ENCODE results near the gene ETV4. TPM values are rescaled to one million over a fixed set of nuclear protein-coding genes. Genes with fewer than 3 reads are reported as not detected.

The ETV4 gene
- total RNA-seq, 1 donor from 2014 or later = not detected

GRCh38 chr17:43482103-43483012 lies 63.8 kb downstream of the ETV4 start:
- intact Hi-C loops (cut with micrococcal nuclease) = loop anchor here (1.0 to 5.0 kb wide), 12 partner anchors 63 to 650 kb away; partner anchors contain the start of genes ARL4D, BRCA1 and PSME3
- Mint-ChIP-seq H3K4me1 (peaks cover 31% of the 10 kb centered on the region), H3K27ac (peak overlapping the region; percentile 89), H3K9me3 (no peaks in the 10 kb centered on the region), H3K4me3 (no peak overlapping the region), H3K27me3 (no peaks in the 10 kb centered on the region), H3K36me3 (ENCODE audit: low read depth) (peaks cover 8% of the 10 kb centered on the region)
- TF ChIP-seq CTCF (IDR thresholded peaks at IDR 0.05) = no peak
- DNase-seq = no peak
- POLR2A ChIA-PET = interaction anchor here (0.6 to 5.3 kb wide), 15 partner anchors 56 to 1564 kb away, joined by 3 to 132 read pairs (median 7); partner anchors contain the start of genes ACLY, ARL4D, RND2 and TMEM106A
- ATAC-seq (ENCODE audit: low read depth) = no peak
- CTCF ChIA-PET = interaction anchor here (0.8 to 4.8 kb wide), 8 partner anchors 13 to 147 kb away, joined by 3 to 110 read pairs (median 7); partner anchors contain the start of gene ARL4D

- Mint-ChIP-seq H3K4me3 (no peak overlapping the region), H3K27me3 (no peaks in the 10 kb centered on the region), H3K4me1 (peaks cover 20% of the 10 kb centered on the region), H3K27ac (no peak overlapping the region), H3K36me3 (ENCODE audit: low read depth) (peaks cover 8% of the 10 kb centered on the region), H3K9me3 (no peaks in the 10 kb centered on the region)
- ChIA-PET CTCF (no interaction called here), POLR2A (interaction anchor here (1.1 kb wide), 1 partner anchor 112 kb away, joined by 4 read pairs; no protein-coding TSS in a partner anchor)
- ATAC-seq (ENCODE audit: low read depth) = no peak
- intact Hi-C loops (cut with micrococcal nuclease) = loop anchor here (5.0 kb wide), 1 partner anchor 648 kb away; the partner anchor contains the start of gene PSME3
- no peak for DNase-seq
- TF ChIP-seq CTCF (IDR thresholded peaks at IDR 0.05) = no peak
These were observed 66.2 kb downstream of the ETV4 start for GRCh38 chr17:43479948-43480347.

Other genes with a start within 250 kb of the ETV4 start
- 5.8 and 6.4 TPM in 2 replicates for gene ARL4D, start 147.3 kb downstream of the ETV4 start, total RNA-seq
- 60.6 and 63.4 TPM in 2 replicates for gene DHX8, start 62.4 kb downstream of the ETV4 start, total RNA-seq
- not detected in 2 replicates for gene MEOX1, start 115.6 kb upstream of the ETV4 start, total RNA-seq
- gene SOST, start 212.5 kb upstream of the ETV4 start, total RNA-seq = not detected in 2 replicates
- 16.4 and 16.6 TPM in 2 replicates for gene DUSP3, start 232.6 kb upstream of the ETV4 start, total RNA-seq
- not detected in 2 replicates for gene CFAP97D1, start 234.1 kb upstream of the ETV4 start, total RNA-seq